Calu3 (cell line): ENCODE measurements around the gene LIMK2. TPM values are rescaled to one million over a fixed set of nuclear protein-coding genes. Genes with fewer than 3 reads are reported as not detected.
A peak's percentile ranks its signal among the peaks of the same experiment; 100 is the strongest.

ENCODE experiments used
- BruUV-seq: library from RNA; stranded (reverse); fragments of 400-500 nt; replicated peaks from 2 replicates; lab custom pipeline; 2021; lab: Mats Ljungman, UMichigan
- CTCF ChIA-PET: fragments of 300-600 bp; sonication (Branson Sonifier 250); formaldehyde crosslinking; loops from one replicate; lab custom pipeline; 2022; ENCODE audit warnings: antibody characterized with exemption; lab: Charles Lee
- DNase-seq: peaks from one replicate; pipeline ENCODE4 v3.0.0; 2022
- H3K27ac Mint-ChIP-seq: one replicate; pipeline ENCODE4 v1.8.0; 2022; ENCODE audit warnings: mixed read lengths; ENCODE audit not compliant: unreplicated experiment
- H3K27me3 Mint-ChIP-seq: one replicate; pipeline ENCODE4 v1.8.0; 2022; ENCODE audit warnings: mixed read lengths; ENCODE audit not compliant: unreplicated experiment
- H3K36me3 Mint-ChIP-seq: one replicate; pipeline ENCODE4 v1.8.0; 2022; ENCODE audit warnings: mild to moderate bottlenecking, moderate library complexity, mixed read lengths; ENCODE audit not compliant: insufficient read depth, unreplicated experiment
- H3K4me1 Mint-ChIP-seq: one replicate; pipeline ENCODE4 v1.8.0; 2022; ENCODE audit warnings: mild to moderate bottlenecking, low read depth, mixed read lengths; ENCODE audit not compliant: unreplicated experiment
- H3K4me3 Mint-ChIP-seq: one replicate; pipeline ENCODE4 v1.8.0; 2022; ENCODE audit warnings: mild to moderate bottlenecking, low read depth, moderate library complexity, mixed read lengths; ENCODE audit not compliant: unreplicated experiment
- H3K9me3 Mint-ChIP-seq: one replicate; pipeline ENCODE4 v1.8.0; 2022; ENCODE audit warnings: low read depth, mixed read lengths; ENCODE audit not compliant: unreplicated experiment
- CTCF ChIP-seq: fragments of 200-600 bp; IDR thresholded peaks from one replicate; pipeline ENCODE4 v1.8.0; 2022; ENCODE audit warnings: antibody characterized with exemption; ENCODE audit not compliant: unreplicated experiment
- intact Hi-C: fragments of 100-400 bp; cut with micrococcal nuclease; formaldehyde crosslinking; loops from one replicate; pipeline ENCODE4 v1.10.0; 2022; ENCODE audit not compliant: unreplicated experiment
- total RNA-seq: library from RNA; stranded (reverse); gene quantifications from 2 replicates; pipeline ENCODE4 v1.2.3, GENCODE V29; 2022

LIMK2 gene
- total RNA-seq, 1 experiment from 2014 or later = 59.9 TPM

GRCh38 chr22:31206896-31207687 is 5.0 kb upstream of the LIMK2 start:
- BruUV-seq = no TSS peak
- no peak for TF ChIP-seq CTCF
- CTCF ChIA-PET = interaction anchor here (0.6 to 1.6 kb wide), 12 partner anchors 10 to 106 kb away, joined by 3 to 10 read pairs (median 4); partner anchors contain the start of genes PIK3IP1 and RNF185
- peak; percentile 77 for DNase-seq
- intact Hi-C loops = no loop called here
- no peaks in the 10 kb centered on the region for H3K9me3 Mint-ChIP-seq
- no peaks in the 10 kb centered on the region for H3K27me3 Mint-ChIP-seq
- peaks cover 22% of the 10 kb centered on the region for H3K36me3 Mint-ChIP-seq
- H3K27ac Mint-ChIP-seq = peak overlapping the region; percentile 67
- no peak overlapping the region for H3K4me3 Mint-ChIP-seq
- peaks cover 40% of the 10 kb centered on the region for H3K4me1 Mint-ChIP-seq

DNA sequence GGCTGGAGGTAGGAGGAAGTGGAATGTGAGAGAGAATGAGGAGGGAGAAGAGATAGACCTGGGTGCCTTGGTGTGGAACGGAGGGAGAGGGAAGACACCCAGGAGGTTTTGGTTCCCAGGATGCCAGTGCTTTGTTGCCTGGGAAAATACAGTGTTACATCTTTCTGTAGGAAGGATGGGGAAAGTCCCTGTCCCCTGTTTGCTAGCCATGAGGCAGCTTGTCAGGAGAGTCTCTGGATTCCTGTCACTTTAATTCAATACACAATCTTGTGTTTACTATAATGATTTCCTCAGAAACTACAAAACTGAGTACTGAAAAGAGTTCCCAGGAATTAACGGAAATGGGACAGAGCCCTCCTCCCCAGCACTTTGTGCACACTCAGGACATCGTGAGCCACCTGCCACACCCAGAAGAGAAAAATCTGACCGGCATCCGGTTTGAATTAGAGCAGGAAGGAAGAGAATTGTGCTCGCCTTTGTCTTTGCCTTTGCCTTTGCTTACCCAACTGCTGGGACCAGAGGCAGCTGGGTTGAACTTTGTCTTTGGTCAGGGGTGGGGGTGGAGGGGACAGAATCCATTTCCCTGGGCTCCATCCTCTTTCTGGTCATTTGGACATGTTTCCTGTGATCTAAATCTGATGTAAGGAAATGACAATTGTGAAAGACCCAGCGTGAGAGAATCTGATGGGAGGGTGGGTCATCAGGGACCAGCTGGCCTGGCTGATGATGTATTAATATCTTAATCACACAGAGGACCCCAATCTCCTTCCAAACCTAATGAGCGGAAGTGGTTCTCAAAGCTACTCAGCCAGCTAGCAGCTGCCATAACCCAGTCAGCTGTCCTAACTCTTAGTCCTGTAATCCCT is 1.3 kb upstream of the LIMK2 start:
- no peak for TF ChIP-seq CTCF
- H3K4me3 Mint-ChIP-seq = no peak overlapping the region
- H3K27ac Mint-ChIP-seq = peak overlapping the region; percentile 42
- peaks cover 52% of the 10 kb centered on the region for H3K4me1 Mint-ChIP-seq
- H3K36me3 Mint-ChIP-seq = peaks cover 28% of the 10 kb centered on the region
- DNase-seq = peak; percentile 40
- BruUV-seq = no TSS peak
- CTCF ChIA-PET = interaction anchor here (0.6 to 3.0 kb wide), 7 partner anchors 9 to 62 kb away, joined by 3 to 19 read pairs (median 6); no protein-coding TSS in a partner anchor
- no peaks in the 10 kb centered on the region for H3K9me3 Mint-ChIP-seq
- H3K27me3 Mint-ChIP-seq = no peaks in the 10 kb centered on the region
- intact Hi-C loops = no loop called here

- no peaks in the 10 kb centered on the region for H3K9me3 Mint-ChIP-seq
- peak overlapping the region; percentile 41 for H3K27ac Mint-ChIP-seq
Observed at GRCh38 chr22:31211482-31211861, 626 bp upstream of the LIMK2 start.

More at GRCh38 chr22:31211482-31211861, 626 bp upstream of the LIMK2 start:
- intact Hi-C loops = no loop called here
- no peak for TF ChIP-seq CTCF
- CTCF ChIA-PET = interaction anchor here (1.0 to 3.0 kb wide), 5 partner anchors 15 to 62 kb away, joined by 3 to 19 read pairs (median 5); no protein-coding TSS in a partner anchor
- Mint-ChIP-seq H3K4me1 (peaks cover 52% of the 10 kb centered on the region), H3K27me3 (no peaks in the 10 kb centered on the region), H3K36me3 (peaks cover 28% of the 10 kb centered on the region), H3K4me3 (peak overlapping the region; percentile 85)
- no peak for DNase-seq
- BruUV-seq = no TSS peak
